ENCODE data around the gene ADD1. TPM values are rescaled to one million over a fixed set of nuclear protein-coding genes. Genes with fewer than 3 reads are reported as not detected.

The ADD1 gene, protein sequence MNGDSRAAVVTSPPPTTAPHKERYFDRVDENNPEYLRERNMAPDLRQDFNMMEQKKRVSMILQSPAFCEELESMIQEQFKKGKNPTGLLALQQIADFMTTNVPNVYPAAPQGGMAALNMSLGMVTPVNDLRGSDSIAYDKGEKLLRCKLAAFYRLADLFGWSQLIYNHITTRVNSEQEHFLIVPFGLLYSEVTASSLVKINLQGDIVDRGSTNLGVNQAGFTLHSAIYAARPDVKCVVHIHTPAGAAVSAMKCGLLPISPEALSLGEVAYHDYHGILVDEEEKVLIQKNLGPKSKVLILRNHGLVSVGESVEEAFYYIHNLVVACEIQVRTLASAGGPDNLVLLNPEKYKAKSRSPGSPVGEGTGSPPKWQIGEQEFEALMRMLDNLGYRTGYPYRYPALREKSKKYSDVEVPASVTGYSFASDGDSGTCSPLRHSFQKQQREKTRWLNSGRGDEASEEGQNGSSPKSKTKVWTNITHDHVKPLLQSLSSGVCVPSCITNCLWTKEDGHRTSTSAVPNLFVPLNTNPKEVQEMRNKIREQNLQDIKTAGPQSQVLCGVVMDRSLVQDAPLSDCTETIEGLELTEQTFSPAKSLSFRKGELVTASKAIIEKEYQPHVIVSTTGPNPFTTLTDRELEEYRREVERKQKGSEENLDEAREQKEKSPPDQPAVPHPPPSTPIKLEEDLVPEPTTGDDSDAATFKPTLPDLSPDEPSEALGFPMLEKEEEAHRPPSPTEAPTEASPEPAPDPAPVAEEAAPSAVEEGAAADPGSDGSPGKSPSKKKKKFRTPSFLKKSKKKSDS
- total RNA-seq: 155 TPM

GRCh38 chr4:2843263-2843940 is at the start of gene ADD1:
TSS of gene ADD1 (plus strand) at chr4:2843844. CDS start at chr4:2875916, 32,072 bp downstream.
- H3K36me3 ChIP-seq (ENCODE audit: control insufficient read depth in 3 of 3, insufficient read depth in 3 of 3, low read length in 3 of 3): no peaks in the 10 kb centered on the region
- H3K9ac ChIP-seq (ENCODE audit: low read depth in 1 of 3, low read length in 3 of 3): peak within 1 kb of the TSS; percentile 92 to 95 (median 95)
- H3K4me3 ChIP-seq (ENCODE audit: low read length in 3 of 3): peak within 1 kb of the TSS; percentile 87 to 91 (median 88)
- H3K27ac ChIP-seq (ENCODE audit: low read depth, low read length): peak within 1 kb of the TSS; percentile 91
- H3K27me3 ChIP-seq (ENCODE audit: control insufficient read depth in 3 of 3, insufficient read depth in 3 of 3, low read length in 3 of 3): no peaks in the 10 kb centered on the region
- H3K4me1 ChIP-seq (ENCODE audit: control insufficient read depth in 3 of 3, insufficient read depth in 3 of 3, low read length in 3 of 3): peaks cover 23 to 29% (median 28%) of the 10 kb centered on the region in 3 donors
- no peaks in the 10 kb centered on the region for H3K9me3 ChIP-seq (ENCODE audit: control insufficient read depth in 3 of 3, low read length in 3 of 3)

DNA sequence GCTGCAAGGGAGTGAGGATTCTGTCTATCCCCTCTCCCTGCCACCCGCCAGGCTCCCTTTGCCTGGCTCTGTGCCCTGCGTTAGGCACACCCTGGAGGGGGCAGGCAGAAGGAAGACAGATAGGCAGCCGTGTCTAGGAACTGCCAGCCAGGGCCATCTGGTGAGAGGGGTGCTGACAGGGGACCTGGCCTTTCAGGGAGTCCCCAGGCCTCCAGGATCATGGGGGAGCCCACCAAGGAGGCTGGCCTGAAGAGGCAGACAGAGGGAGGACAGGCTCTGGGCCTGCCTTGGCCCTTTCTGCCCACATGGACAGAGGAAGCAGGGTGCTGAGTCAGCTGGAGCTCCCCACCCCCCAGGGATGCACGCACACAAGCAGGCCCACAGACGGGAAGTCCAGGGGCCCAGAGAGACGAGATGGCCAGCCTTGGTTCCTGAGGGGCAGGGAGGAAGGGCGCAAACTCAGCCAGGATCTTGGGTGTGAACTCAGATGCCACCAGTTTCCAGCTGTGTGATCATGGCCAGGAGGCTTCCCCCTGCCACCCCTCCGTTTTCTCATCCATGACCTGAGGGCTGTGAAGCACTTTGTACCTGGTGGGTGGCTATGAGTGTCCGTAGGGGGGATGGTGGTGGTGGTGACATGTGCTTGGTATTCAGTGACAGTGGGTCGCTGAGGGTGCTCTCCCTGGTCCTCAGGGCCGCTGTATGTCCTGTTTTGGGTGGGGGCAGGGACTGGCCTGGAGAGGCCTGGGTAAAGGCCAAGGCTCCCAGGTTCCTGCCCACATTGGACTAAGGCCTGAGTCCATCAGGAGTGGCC is 49.0 kb upstream of the ADD1 start:
- Histone ChIP-seq H3K9me3 (ENCODE audit: control insufficient read depth in 3 of 3, low read length in 3 of 3) (no peaks in the 10 kb centered on the region), H3K4me3 (ENCODE audit: low read length in 3 of 3) (peak overlapping the region; percentile 69 to 73 (median 70)), H3K27ac (ENCODE audit: low read depth, low read length) (peak overlapping the region; percentile 62), H3K36me3 (ENCODE audit: control insufficient read depth in 3 of 3, insufficient read depth in 3 of 3, low read length in 3 of 3) (no peaks in the 10 kb centered on the region), H3K9ac (ENCODE audit: low read depth in 1 of 3, low read length in 3 of 3) (peak overlapping the region; percentile 36 to 74 (median 43)), H3K27me3 (ENCODE audit: control insufficient read depth in 3 of 3, insufficient read depth in 3 of 3, low read length in 3 of 3) (no peaks in the 10 kb centered on the region), H3K4me1 (ENCODE audit: control insufficient read depth in 3 of 3, insufficient read depth in 3 of 3, low read length in 3 of 3) (peaks cover 59 to 67% (median 66%) of the 10 kb centered on the region in 3 donors)

- Histone ChIP-seq H3K9ac (ENCODE audit: low read depth in 1 of 3, low read length in 3 of 3) (peak overlapping the region in 1 of 3 donors; percentile 33), H3K4me1 (ENCODE audit: control insufficient read depth in 3 of 3, insufficient read depth in 3 of 3, low read length in 3 of 3) (peaks cover 65 to 73% (median 72%) of the 10 kb centered on the region in 3 donors), H3K27me3 (ENCODE audit: control insufficient read depth in 3 of 3, insufficient read depth in 3 of 3, low read length in 3 of 3) (no peaks in the 10 kb centered on the region), H3K4me3 (ENCODE audit: low read length in 3 of 3) (peak overlapping the region in 1 of 3 donors; percentile 73), H3K36me3 (ENCODE audit: control insufficient read depth in 3 of 3, insufficient read depth in 3 of 3, low read length in 3 of 3) (no peaks in the 10 kb centered on the region), H3K9me3 (ENCODE audit: control insufficient read depth in 3 of 3, low read length in 3 of 3) (no peaks in the 10 kb centered on the region), H3K27ac (ENCODE audit: low read depth, low read length) (peak overlapping the region; percentile 62)
These were observed 48.2 kb upstream of the ADD1 start for GRCh38 chr4:2795300-2795892.

DNA sequence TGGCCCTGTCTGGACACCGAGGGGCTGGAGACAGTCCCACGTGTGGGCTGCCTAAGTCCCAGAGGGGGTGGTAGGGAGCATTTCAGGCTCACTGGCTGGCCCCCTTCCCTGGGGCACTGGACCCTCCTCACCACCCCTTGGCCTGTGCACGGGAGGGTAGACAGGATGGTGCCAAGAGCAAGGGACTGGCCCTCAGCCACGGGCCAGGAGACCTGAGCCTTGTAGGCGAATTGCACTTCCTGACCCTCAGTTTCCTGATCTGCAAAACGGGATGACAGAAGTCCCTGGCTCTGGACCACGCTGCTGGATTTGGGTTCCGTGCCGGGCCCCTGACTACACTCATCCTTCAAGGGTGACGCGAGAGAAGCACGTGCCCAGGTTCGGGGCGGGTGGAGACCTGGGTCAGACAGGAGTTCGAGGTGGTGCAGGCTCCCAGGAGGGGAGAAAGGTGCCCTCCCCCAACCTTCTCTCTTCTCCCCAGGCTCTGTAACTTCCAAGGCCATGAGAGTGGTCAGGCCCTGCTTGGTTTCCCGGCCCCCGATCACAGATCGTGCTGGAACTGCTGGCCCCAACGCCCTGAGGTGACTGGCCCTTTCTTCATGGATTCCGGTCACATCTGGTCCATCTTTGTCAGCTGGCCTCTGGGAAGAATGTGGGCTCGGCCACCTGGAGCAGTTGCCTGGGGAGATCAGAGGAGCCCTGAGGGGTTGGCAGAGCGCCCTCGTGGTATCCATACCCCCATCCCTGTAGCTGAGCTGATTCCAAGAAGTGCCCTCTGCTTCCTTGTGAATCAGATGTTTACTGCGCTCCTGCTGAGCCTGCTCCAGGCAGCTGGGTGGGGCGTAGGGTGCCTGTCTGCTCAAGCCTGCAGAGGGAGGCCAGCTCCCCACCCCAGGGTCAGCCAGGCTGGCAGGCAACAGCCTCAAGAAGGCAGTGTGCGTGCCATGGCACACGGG is 47.5 kb upstream of the ADD1 start:
- no peaks in the 10 kb centered on the region for H3K27me3 ChIP-seq (ENCODE audit: control insufficient read depth in 3 of 3, insufficient read depth in 3 of 3, low read length in 3 of 3)
- H3K9me3 ChIP-seq (ENCODE audit: control insufficient read depth in 3 of 3, low read length in 3 of 3): no peaks in the 10 kb centered on the region
- no peak overlapping the region for H3K27ac ChIP-seq (ENCODE audit: low read depth, low read length)
- H3K4me1 ChIP-seq (ENCODE audit: control insufficient read depth in 3 of 3, insufficient read depth in 3 of 3, low read length in 3 of 3): peaks cover 73 to 81% (median 80%) of the 10 kb centered on the region in 3 donors
- H3K36me3 ChIP-seq (ENCODE audit: control insufficient read depth in 3 of 3, insufficient read depth in 3 of 3, low read length in 3 of 3): no peaks in the 10 kb centered on the region
- peak overlapping the region in 1 of 3 donors; percentile 25 for H3K9ac ChIP-seq (ENCODE audit: low read depth in 1 of 3, low read length in 3 of 3)
- no peak overlapping the region for H3K4me3 ChIP-seq (ENCODE audit: low read length in 3 of 3)

GRCh38 chr4:2796849-2797544 is 46.6 kb upstream of the ADD1 start:
- Histone ChIP-seq H3K36me3 (ENCODE audit: control insufficient read depth in 3 of 3, insufficient read depth in 3 of 3, low read length in 3 of 3) (no peaks in the 10 kb centered on the region), H3K4me1 (ENCODE audit: control insufficient read depth in 3 of 3, insufficient read depth in 3 of 3, low read length in 3 of 3) (peaks cover 75 to 86% (median 81%) of the 10 kb centered on the region in 3 donors), H3K9ac (ENCODE audit: low read depth in 1 of 3, low read length in 3 of 3) (peak overlapping the region in 1 of 3 donors; percentile 25), H3K9me3 (ENCODE audit: control insufficient read depth in 3 of 3, low read length in 3 of 3) (no peaks in the 10 kb centered on the region), H3K4me3 (ENCODE audit: low read length in 3 of 3) (no peak overlapping the region), H3K27me3 (ENCODE audit: control insufficient read depth in 3 of 3, insufficient read depth in 3 of 3, low read length in 3 of 3) (no peaks in the 10 kb centered on the region), H3K27ac (ENCODE audit: low read depth, low read length) (no peak overlapping the region)

GRCh38 chr4:2797545-2798305 is 45.9 kb upstream of the ADD1 start:
- H3K9me3 ChIP-seq (ENCODE audit: control insufficient read depth in 3 of 3, low read length in 3 of 3): no peaks in the 10 kb centered on the region
- H3K4me1 ChIP-seq (ENCODE audit: control insufficient read depth in 3 of 3, insufficient read depth in 3 of 3, low read length in 3 of 3): peaks cover 76 to 83% (median 81%) of the 10 kb centered on the region in 3 donors
- no peaks in the 10 kb centered on the region for H3K27me3 ChIP-seq (ENCODE audit: control insufficient read depth in 3 of 3, insufficient read depth in 3 of 3, low read length in 3 of 3)
- peak overlapping the region; percentile 87 for H3K27ac ChIP-seq (ENCODE audit: low read depth, low read length)
- H3K36me3 ChIP-seq (ENCODE audit: control insufficient read depth in 3 of 3, insufficient read depth in 3 of 3, low read length in 3 of 3): no peaks in the 10 kb centered on the region
- H3K4me3 ChIP-seq (ENCODE audit: low read length in 3 of 3): no peak overlapping the region
- H3K9ac ChIP-seq (ENCODE audit: low read depth in 1 of 3, low read length in 3 of 3): peak overlapping the region in 1 of 3 donors; percentile 14

- Histone ChIP-seq H3K4me1 (ENCODE audit: control insufficient read depth in 3 of 3, insufficient read depth in 3 of 3, low read length in 3 of 3) (peaks cover 75 to 91% (median 87%) of the 10 kb centered on the region in 3 donors), H3K9ac (ENCODE audit: low read depth in 1 of 3, low read length in 3 of 3) (peak overlapping the region in 2 of 3 donors; percentile 33 to 38), H3K9me3 (ENCODE audit: control insufficient read depth in 3 of 3, low read length in 3 of 3) (no peaks in the 10 kb centered on the region), H3K27me3 (ENCODE audit: control insufficient read depth in 3 of 3, insufficient read depth in 3 of 3, low read length in 3 of 3) (no peaks in the 10 kb centered on the region), H3K4me3 (ENCODE audit: low read length in 3 of 3) (peak overlapping the region in 2 of 3 donors; percentile 3 to 22), H3K36me3 (ENCODE audit: control insufficient read depth in 3 of 3, insufficient read depth in 3 of 3, low read length in 3 of 3) (no peaks in the 10 kb centered on the region), H3K27ac (ENCODE audit: low read depth, low read length) (peak overlapping the region; percentile 87)
These were observed 45.0 kb upstream of the ADD1 start for GRCh38 chr4:2798399-2799223.
